ENCODE data around the gene ATP9A.

The ATP9A gene

DNA sequence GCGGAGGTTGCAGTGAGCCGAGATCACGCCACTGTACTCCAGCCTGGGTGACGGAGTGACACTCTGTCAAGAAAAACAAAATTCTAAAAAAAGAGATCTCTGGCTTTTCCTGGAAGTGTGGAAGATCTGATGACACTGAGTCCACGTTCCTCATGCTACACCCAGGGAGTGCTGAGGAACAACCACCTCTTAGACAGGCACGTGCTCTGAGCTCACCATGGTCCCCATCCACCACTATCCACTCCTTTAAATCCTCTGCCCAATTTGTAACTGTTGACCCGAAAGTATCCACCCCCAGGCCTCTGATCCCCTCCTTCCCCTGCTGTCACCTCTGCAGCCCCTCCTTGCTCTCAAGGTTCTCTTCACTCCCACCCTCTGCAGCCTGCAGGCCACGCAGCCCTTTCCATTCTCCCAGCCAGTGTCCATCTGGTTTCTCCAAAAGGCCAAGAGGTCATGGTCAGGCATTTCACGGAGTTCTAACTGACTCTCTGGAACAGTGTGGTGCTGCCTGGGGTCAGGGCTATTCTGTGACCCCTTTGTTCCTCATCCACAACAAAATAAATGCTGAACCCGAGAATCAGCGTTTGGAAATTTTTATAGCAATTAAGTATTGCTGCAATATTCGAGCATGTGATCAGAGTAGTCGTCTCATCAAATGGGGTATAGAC lies 88.8 kb downstream of the ATP9A start:
- Histone ChIP-seq H2AFZ (ENCODE audit: low read depth, low read length) (no peak overlapping the region), H3K4me3 (ENCODE audit: low read length) (no peak overlapping the region), H3K27me3 (ENCODE audit: insufficient read depth, low read length) (no peaks in the 10 kb centered on the region), H3K4me1 (ENCODE audit: insufficient read depth, low read length) (peaks cover 28% of the 10 kb centered on the region), H3K36me3 (ENCODE audit: insufficient read depth, low read length) (peaks cover 21% of the 10 kb centered on the region), H3K9me3 (ENCODE audit: low read length) (no peaks in the 10 kb centered on the region)

GRCh38 chr20:51678026-51678697 lies 90.0 kb downstream of the ATP9A start:
- Histone ChIP-seq H3K36me3 (ENCODE audit: insufficient read depth, low read length) (peaks cover 30% of the 10 kb centered on the region), H3K4me1 (ENCODE audit: insufficient read depth, low read length) (peaks cover 28% of the 10 kb centered on the region), H3K27me3 (ENCODE audit: insufficient read depth, low read length) (no peaks in the 10 kb centered on the region), H2AFZ (ENCODE audit: low read depth, low read length) (no peak overlapping the region), H3K9me3 (ENCODE audit: low read length) (no peaks in the 10 kb centered on the region), H3K4me3 (ENCODE audit: low read length) (no peak overlapping the region)

DNA sequence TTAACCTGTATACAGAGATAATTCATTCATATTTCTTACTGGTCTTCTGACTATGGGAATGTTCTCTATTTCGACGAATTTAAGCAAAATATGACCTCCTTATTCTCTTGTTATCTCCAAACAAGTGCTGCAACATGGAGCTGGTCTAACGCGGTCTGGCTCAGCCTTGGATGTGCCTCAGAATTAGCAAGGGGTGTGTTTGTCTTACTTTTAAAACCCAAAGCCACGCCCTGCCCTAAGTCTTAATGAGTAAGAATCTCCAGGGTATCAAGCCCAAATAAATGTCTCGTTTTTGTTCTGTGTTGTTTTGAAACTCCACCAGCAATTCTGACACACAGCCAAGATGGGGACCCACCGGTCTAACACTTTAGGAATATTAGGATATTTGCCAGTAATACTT lies 99.2 kb downstream of the ATP9A start:
- Histone ChIP-seq H3K4me3 (ENCODE audit: low read length) (no peak overlapping the region), H3K4me1 (ENCODE audit: insufficient read depth, low read length) (no peaks in the 10 kb centered on the region), H2AFZ (ENCODE audit: low read depth, low read length) (no peak overlapping the region), H3K27me3 (ENCODE audit: insufficient read depth, low read length) (no peaks in the 10 kb centered on the region), H3K9me3 (ENCODE audit: low read length) (no peaks in the 10 kb centered on the region), H3K36me3 (ENCODE audit: insufficient read depth, low read length) (peaks cover 68% of the 10 kb centered on the region)

GRCh38 chr20:51668515-51668914 lies 99.7 kb downstream of the ATP9A start:
- Histone ChIP-seq H3K27me3 (ENCODE audit: insufficient read depth, low read length) (no peaks in the 10 kb centered on the region), H3K4me3 (ENCODE audit: low read length) (no peak overlapping the region), H2AFZ (ENCODE audit: low read depth, low read length) (no peak overlapping the region), H3K36me3 (ENCODE audit: insufficient read depth, low read length) (peaks cover 67% of the 10 kb centered on the region), H3K4me1 (ENCODE audit: insufficient read depth, low read length) (no peaks in the 10 kb centered on the region), H3K9me3 (ENCODE audit: low read length) (no peaks in the 10 kb centered on the region)

DNA sequence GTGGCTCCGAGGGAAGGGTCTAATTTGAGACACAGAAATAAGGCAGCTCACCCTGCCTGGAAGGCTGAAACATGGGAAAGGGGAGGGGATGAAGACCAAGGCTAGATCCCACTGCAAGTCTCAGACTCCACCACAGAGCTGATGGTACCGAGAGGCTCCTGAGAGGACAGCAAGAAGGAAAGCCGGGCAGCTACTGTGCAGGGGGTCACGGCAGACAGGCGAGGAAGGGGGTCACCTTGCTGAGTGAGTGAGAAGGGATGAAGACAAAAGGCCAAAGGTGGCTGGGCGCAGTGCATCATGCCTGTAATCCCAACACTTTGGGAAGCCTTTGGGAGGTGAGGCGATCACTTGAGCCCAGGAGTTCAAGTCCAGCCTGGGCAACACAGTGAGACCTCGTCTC lies 100.7 kb downstream of the ATP9A start:
- Histone ChIP-seq H3K4me1 (ENCODE audit: insufficient read depth, low read length) (no peaks in the 10 kb centered on the region), H2AFZ (ENCODE audit: low read depth, low read length) (no peak overlapping the region), H3K4me3 (ENCODE audit: low read length) (no peak overlapping the region), H3K36me3 (ENCODE audit: insufficient read depth, low read length) (peaks cover 63% of the 10 kb centered on the region), H3K9me3 (ENCODE audit: low read length) (no peaks in the 10 kb centered on the region), H3K27me3 (ENCODE audit: insufficient read depth, low read length) (no peaks in the 10 kb centered on the region)

DNA sequence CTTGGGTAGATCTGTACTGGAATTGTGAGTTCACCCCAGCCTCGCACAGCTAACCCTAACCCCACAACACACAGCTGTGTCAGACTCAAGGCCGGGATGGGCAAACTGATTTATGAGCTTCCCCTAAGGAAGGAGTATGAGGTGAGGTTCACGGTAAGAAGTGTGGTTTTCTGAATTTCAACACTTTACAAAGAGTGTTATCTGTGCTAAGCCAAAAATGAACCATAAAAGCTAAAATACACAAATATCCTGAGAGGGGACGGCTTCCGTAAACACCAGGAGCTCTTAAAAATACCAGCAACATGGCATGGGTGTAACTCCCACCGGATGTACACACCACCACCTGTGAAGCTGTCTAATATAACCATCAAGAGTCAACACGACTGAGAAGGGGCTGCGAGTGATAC lies 101.2 kb downstream of the ATP9A start:
- Histone ChIP-seq H3K4me1 (ENCODE audit: insufficient read depth, low read length) (no peaks in the 10 kb centered on the region), H3K36me3 (ENCODE audit: insufficient read depth, low read length) (peaks cover 60% of the 10 kb centered on the region), H2AFZ (ENCODE audit: low read depth, low read length) (no peak overlapping the region), H3K4me3 (ENCODE audit: low read length) (no peak overlapping the region), H3K9me3 (ENCODE audit: low read length) (no peaks in the 10 kb centered on the region), H3K27me3 (ENCODE audit: insufficient read depth, low read length) (no peaks in the 10 kb centered on the region)

GRCh38 chr20:51666126-51666525 lies 102.1 kb downstream of the ATP9A start:
- peaks cover 61% of the 10 kb centered on the region for H3K36me3 ChIP-seq (ENCODE audit: insufficient read depth, low read length)

GRCh38 chr20:51665543-51666118 lies 102.6 kb downstream of the ATP9A start:
- Histone ChIP-seq H2AFZ (ENCODE audit: low read depth, low read length) (no peak overlapping the region), H3K36me3 (ENCODE audit: insufficient read depth, low read length) (peaks cover 60% of the 10 kb centered on the region)

More at GRCh38 chr20:51666126-51666525, 102.1 kb downstream of the ATP9A start:
- Histone ChIP-seq H3K4me3 (ENCODE audit: low read length) (no peak overlapping the region), H3K9me3 (ENCODE audit: low read length) (no peaks in the 10 kb centered on the region), H3K4me1 (ENCODE audit: insufficient read depth, low read length) (no peaks in the 10 kb centered on the region), H3K27me3 (ENCODE audit: insufficient read depth, low read length) (no peaks in the 10 kb centered on the region), H2AFZ (ENCODE audit: low read depth, low read length) (no peak overlapping the region)

GRCh38 chr20:51661609-51662178 lies 106.5 kb downstream of the ATP9A start:
- no peak overlapping the region for H2AFZ ChIP-seq (ENCODE audit: low read depth, low read length)

More at GRCh38 chr20:51665543-51666118, 102.6 kb downstream of the ATP9A start:
- Histone ChIP-seq H3K9me3 (ENCODE audit: low read length) (no peaks in the 10 kb centered on the region), H3K27me3 (ENCODE audit: insufficient read depth, low read length) (no peaks in the 10 kb centered on the region), H3K4me3 (ENCODE audit: low read length) (no peak overlapping the region), H3K4me1 (ENCODE audit: insufficient read depth, low read length) (no peaks in the 10 kb centered on the region)

GRCh38 chr20:51660672-51661608 lies 107.2 kb downstream of the ATP9A start:
- no peak overlapping the region for H2AFZ ChIP-seq (ENCODE audit: low read depth, low read length)
- no peaks in the 10 kb centered on the region for H3K9me3 ChIP-seq (ENCODE audit: low read length)

More at GRCh38 chr20:51661609-51662178, 106.5 kb downstream of the ATP9A start:
- Histone ChIP-seq H3K4me1 (ENCODE audit: insufficient read depth, low read length) (no peaks in the 10 kb centered on the region), H3K4me3 (ENCODE audit: low read length) (no peak overlapping the region), H3K36me3 (ENCODE audit: insufficient read depth, low read length) (peaks cover 40% of the 10 kb centered on the region), H3K27me3 (ENCODE audit: insufficient read depth, low read length) (no peaks in the 10 kb centered on the region), H3K9me3 (ENCODE audit: low read length) (no peaks in the 10 kb centered on the region)

DNA sequence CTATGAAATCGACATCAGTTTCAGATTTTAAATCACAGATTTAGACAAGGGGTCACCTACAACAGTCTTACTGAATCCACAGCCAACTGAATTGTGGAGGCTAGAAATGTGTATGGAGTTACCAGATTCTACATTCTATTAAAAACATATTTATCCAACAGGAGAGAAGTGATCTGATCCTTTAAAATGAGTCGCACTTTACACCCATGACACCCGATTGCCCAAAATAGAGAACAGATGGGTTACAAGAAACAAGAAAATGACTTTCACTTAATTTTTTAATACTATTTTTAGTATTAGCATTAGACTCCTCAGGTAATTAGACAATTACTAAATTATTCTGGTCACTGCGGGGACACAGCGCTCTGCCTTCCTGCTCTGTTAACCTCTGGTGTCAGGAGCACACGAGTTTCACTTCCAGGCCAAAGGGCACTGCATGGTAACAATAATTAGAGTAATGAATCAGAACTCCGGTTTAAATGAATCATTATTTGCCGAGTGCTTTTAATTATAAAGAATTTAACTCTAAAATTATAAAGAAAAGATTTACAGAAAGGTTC lies 108.6 kb downstream of the ATP9A start:
- H3K4me1 ChIP-seq (ENCODE audit: insufficient read depth, low read length): no peaks in the 10 kb centered on the region
- no peaks in the 10 kb centered on the region for H3K9me3 ChIP-seq (ENCODE audit: low read length)
- no peak overlapping the region for H3K4me3 ChIP-seq (ENCODE audit: low read length)
- H3K27me3 ChIP-seq (ENCODE audit: insufficient read depth, low read length): no peaks in the 10 kb centered on the region
- H2AFZ ChIP-seq (ENCODE audit: low read depth, low read length): no peak overlapping the region
- peaks cover 49% of the 10 kb centered on the region for H3K36me3 ChIP-seq (ENCODE audit: insufficient read depth, low read length)

More at GRCh38 chr20:51660672-51661608, 107.2 kb downstream of the ATP9A start:
- H3K27me3 ChIP-seq (ENCODE audit: insufficient read depth, low read length): no peaks in the 10 kb centered on the region
- no peaks in the 10 kb centered on the region for H3K4me1 ChIP-seq (ENCODE audit: insufficient read depth, low read length)
- peaks cover 43% of the 10 kb centered on the region for H3K36me3 ChIP-seq (ENCODE audit: insufficient read depth, low read length)
- no peak overlapping the region for H3K4me3 ChIP-seq (ENCODE audit: low read length)

- Histone ChIP-seq H3K4me3 (ENCODE audit: low read length) (no peak overlapping the region), H2AFZ (ENCODE audit: low read depth, low read length) (no peak overlapping the region), H3K36me3 (ENCODE audit: insufficient read depth, low read length) (peaks cover 57% of the 10 kb centered on the region), H3K9me3 (ENCODE audit: low read length) (no peaks in the 10 kb centered on the region), H3K27me3 (ENCODE audit: insufficient read depth, low read length) (no peaks in the 10 kb centered on the region), H3K4me1 (ENCODE audit: insufficient read depth, low read length) (no peaks in the 10 kb centered on the region)
These were observed 111.4 kb downstream of the ATP9A start for GRCh38 chr20:51656726-51657260.

Measured in neuron (in vitro differentiated cells).